ENCODE data around the gene GALNT17. TPM values are rescaled to one million over a fixed set of nuclear protein-coding genes. Genes with fewer than 3 reads are reported as not detected.

The GALNT17 gene
- total RNA-seq, 1 donor from 2014 or later: not detected

GRCh38 chr7:71372991-71373390, 241.0 kb downstream of the GALNT17 start:
- DNase-seq (ENCODE audit: extremely low read depth, low read depth, low spot score): no peak

GRCh38 chr7:71377062-71377461, 245.1 kb downstream of the GALNT17 start:
- DNase-seq (ENCODE audit: extremely low read depth, low read depth, low spot score): no peak

GRCh38 chr7:71377469-71377868, 245.5 kb downstream of the GALNT17 start:
- DNase-seq (ENCODE audit: extremely low read depth, low read depth, low spot score): no peak

GRCh38 chr7:71384094-71384493, 252.2 kb downstream of the GALNT17 start:
- no peak for DNase-seq (ENCODE audit: extremely low read depth, low read depth, low spot score)

- DNase-seq (ENCODE audit: extremely low read depth, low read depth, low spot score): no peak
Measured at GRCh38 chr7:71385330-71385729, 253.4 kb downstream of the GALNT17 start.

- DNase-seq (ENCODE audit: extremely low read depth, low read depth, low spot score): no peak
Measured at GRCh38 chr7:71386152-71386785, 254.3 kb downstream of the GALNT17 start.

- DNase-seq (ENCODE audit: extremely low read depth, low read depth, low spot score): no peak
Measured at GRCh38 chr7:71388181-71388580, 256.2 kb downstream of the GALNT17 start.

GRCh38 chr7:71389976-71390375, 258.0 kb downstream of the GALNT17 start:
- no peak for DNase-seq (ENCODE audit: extremely low read depth, low read depth, low spot score)

GRCh38 chr7:71393661-71394060, 261.7 kb downstream of the GALNT17 start:
- no peak for DNase-seq (ENCODE audit: extremely low read depth, low read depth, low spot score)

GRCh38 chr7:71402684-71403083, 270.7 kb downstream of the GALNT17 start:
- no peak for DNase-seq (ENCODE audit: extremely low read depth, low read depth, low spot score)

GRCh38 chr7:71403202-71403946, 271.4 kb downstream of the GALNT17 start:
- DNase-seq (ENCODE audit: extremely low read depth, low read depth, low spot score): no peak

- no peak for DNase-seq (ENCODE audit: extremely low read depth, low read depth, low spot score)
Measured at GRCh38 chr7:71404726-71405345, 272.9 kb downstream of the GALNT17 start.

- DNase-seq (ENCODE audit: extremely low read depth, low read depth, low spot score): no peak
Measured at GRCh38 chr7:71408271-71408670, 276.3 kb downstream of the GALNT17 start.

GRCh38 chr7:71409550-71410157, 277.7 kb downstream of the GALNT17 start:
- no peak for DNase-seq (ENCODE audit: extremely low read depth, low read depth, low spot score)

GRCh38 chr7:71411475-71411874, 279.5 kb downstream of the GALNT17 start:
- no peak for DNase-seq (ENCODE audit: extremely low read depth, low read depth, low spot score)

GRCh38 chr7:71414490-71414889, 282.5 kb downstream of the GALNT17 start:
- no peak for DNase-seq (ENCODE audit: extremely low read depth, low read depth, low spot score)

- DNase-seq (ENCODE audit: extremely low read depth, low read depth, low spot score): no peak
Measured at GRCh38 chr7:71419546-71420337, 287.8 kb downstream of the GALNT17 start.

- no peak for DNase-seq (ENCODE audit: extremely low read depth, low read depth, low spot score)
Measured at GRCh38 chr7:71422104-71422503, 290.2 kb downstream of the GALNT17 start.

GRCh38 chr7:71424166-71425035, 292.5 kb downstream of the GALNT17 start:
- DNase-seq (ENCODE audit: extremely low read depth, low read depth, low spot score): no peak

GRCh38 chr7:71429083-71429482, 297.1 kb downstream of the GALNT17 start:
- DNase-seq (ENCODE audit: extremely low read depth, low read depth, low spot score): no peak

Data from glomerular endothelial cell (primary cell).